HG03196 (cell line): ENCODE results near the gene TMED5.
"Not testable (repeated sequence)": the region's sequence is repeated elsewhere in the genome, so short reads cannot be mapped to it uniquely, and the experiment has no call there.

Experiments used
- ATAC-seq: cut with Tn5 transposase; IDR thresholded peaks from one replicate; pipeline ENCODE4 v1.9.1; 2021; ENCODE audit not compliant: unreplicated experiment

TMED5 gene

GRCh38 chr1:93172778-93173177 is 7.4 kb downstream of the TMED5 start:
- ATAC-seq = no peak

GRCh38 chr1:93171549-93172034 is 8.6 kb downstream of the TMED5 start:
- no peak for ATAC-seq

GRCh38 chr1:93170141-93170678 is 10.0 kb downstream of the TMED5 start:
- ATAC-seq = not testable (repeated sequence)

GRCh38 chr1:93167006-93167405 is 13.2 kb downstream of the TMED5 start:
- no peak for ATAC-seq

- not testable (repeated sequence) for ATAC-seq
Observed at GRCh38 chr1:93165895-93166294, 14.3 kb downstream of the TMED5 start.

GRCh38 chr1:93164816-93165215 is 15.4 kb downstream of the TMED5 start:
- no peak for ATAC-seq

GRCh38 chr1:93163314-93163713 is 16.9 kb downstream of the TMED5 start:
- not testable (repeated sequence) for ATAC-seq

- ATAC-seq = no peak
Observed at GRCh38 chr1:93159337-93159736, 20.9 kb downstream of the TMED5 start.

- no peak for ATAC-seq
Observed at GRCh38 chr1:93155335-93155734, 24.9 kb downstream of the TMED5 start.

- no peak for ATAC-seq
Observed at GRCh38 chr1:93154898-93155297, 25.3 kb downstream of the TMED5 start.

- ATAC-seq = no peak
Observed at GRCh38 chr1:93152835-93153234, 27.4 kb downstream of the TMED5 start.

GRCh38 chr1:93151474-93151873 is 28.7 kb downstream of the TMED5 start:
- ATAC-seq = no peak

GRCh38 chr1:93150729-93151128 is 29.5 kb downstream of the TMED5 start:
- ATAC-seq = no peak

GRCh38 chr1:93148001-93148400 is 32.2 kb downstream of the TMED5 start:
- no peak for ATAC-seq

GRCh38 chr1:93143769-93144168 is 36.4 kb downstream of the TMED5 start:
- no peak for ATAC-seq

- no peak for ATAC-seq
Observed at GRCh38 chr1:93143136-93143535, 37.1 kb downstream of the TMED5 start.

GRCh38 chr1:93142161-93142560 is 38.1 kb downstream of the TMED5 start:
- no peak for ATAC-seq

GRCh38 chr1:93140106-93140505 is 40.1 kb downstream of the TMED5 start:
- ATAC-seq = no peak

GRCh38 chr1:93137604-93138292 is 42.5 kb downstream of the TMED5 start:
- ATAC-seq = no peak

GRCh38 chr1:93136445-93136844 is 43.8 kb downstream of the TMED5 start:
- ATAC-seq = no peak

GRCh38 chr1:93132638-93133037 is 47.6 kb downstream of the TMED5 start:
- no peak for ATAC-seq

GRCh38 chr1:93129507-93130099 is 50.6 kb downstream of the TMED5 start:
- no peak for ATAC-seq
